SK-N-SH (cell line): ENCODE data around the gene ELL3.

Experiments
- POLR2AphosphoS5 ChIP-seq: IDR thresholded peaks from 2 replicates; pipeline ENCODE4 v1.6.1; 2012; ENCODE audit warnings: low read depth, low read length
- TF ChIP-seq, protein P1 (sequence below): fragments of 200-600 bp; sonication (generic); IDR thresholded peaks from 2 replicates; pipeline ENCODE4 v1.6.1; 2017; ENCODE audit warnings: antibody characterized with exemption, mild to moderate bottlenecking, moderate library complexity
- TF ChIP-seq, protein P2 (sequence below): IDR thresholded peaks from 2 replicates; pipeline ENCODE4 v1.6.1; 2012; ENCODE audit warnings: mild to moderate bottlenecking, low read depth, low read length, moderate library complexity

DNA sequence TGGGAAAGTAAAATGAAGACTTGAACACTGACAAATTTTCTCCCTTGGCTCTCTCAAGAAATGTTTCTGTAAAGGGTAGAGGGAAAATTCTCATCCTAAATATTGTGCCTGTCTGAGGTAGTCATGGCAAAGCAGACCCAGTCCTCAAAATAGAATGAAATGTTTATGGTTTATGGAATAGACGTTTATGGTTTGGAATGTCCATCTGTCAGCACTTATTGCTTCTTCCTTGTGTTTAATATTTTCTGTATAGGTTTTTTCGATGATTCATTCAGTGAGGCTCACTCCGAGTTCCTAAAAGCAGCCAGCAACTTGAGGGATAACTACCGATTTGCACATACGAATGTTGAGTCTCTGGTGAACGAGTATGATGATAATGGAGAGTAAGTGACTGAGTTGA lies 13.9 kb downstream of the ELL3 start:
- TF ChIP-seq, protein P1, sequence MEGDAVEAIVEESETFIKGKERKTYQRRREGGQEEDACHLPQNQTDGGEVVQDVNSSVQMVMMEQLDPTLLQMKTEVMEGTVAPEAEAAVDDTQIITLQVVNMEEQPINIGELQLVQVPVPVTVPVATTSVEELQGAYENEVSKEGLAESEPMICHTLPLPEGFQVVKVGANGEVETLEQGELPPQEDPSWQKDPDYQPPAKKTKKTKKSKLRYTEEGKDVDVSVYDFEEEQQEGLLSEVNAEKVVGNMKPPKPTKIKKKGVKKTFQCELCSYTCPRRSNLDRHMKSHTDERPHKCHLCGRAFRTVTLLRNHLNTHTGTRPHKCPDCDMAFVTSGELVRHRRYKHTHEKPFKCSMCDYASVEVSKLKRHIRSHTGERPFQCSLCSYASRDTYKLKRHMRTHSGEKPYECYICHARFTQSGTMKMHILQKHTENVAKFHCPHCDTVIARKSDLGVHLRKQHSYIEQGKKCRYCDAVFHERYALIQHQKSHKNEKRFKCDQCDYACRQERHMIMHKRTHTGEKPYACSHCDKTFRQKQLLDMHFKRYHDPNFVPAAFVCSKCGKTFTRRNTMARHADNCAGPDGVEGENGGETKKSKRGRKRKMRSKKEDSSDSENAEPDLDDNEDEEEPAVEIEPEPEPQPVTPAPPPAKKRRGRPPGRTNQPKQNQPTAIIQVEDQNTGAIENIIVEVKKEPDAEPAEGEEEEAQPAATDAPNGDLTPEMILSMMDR, result no peak
- TF ChIP-seq, protein P2, sequence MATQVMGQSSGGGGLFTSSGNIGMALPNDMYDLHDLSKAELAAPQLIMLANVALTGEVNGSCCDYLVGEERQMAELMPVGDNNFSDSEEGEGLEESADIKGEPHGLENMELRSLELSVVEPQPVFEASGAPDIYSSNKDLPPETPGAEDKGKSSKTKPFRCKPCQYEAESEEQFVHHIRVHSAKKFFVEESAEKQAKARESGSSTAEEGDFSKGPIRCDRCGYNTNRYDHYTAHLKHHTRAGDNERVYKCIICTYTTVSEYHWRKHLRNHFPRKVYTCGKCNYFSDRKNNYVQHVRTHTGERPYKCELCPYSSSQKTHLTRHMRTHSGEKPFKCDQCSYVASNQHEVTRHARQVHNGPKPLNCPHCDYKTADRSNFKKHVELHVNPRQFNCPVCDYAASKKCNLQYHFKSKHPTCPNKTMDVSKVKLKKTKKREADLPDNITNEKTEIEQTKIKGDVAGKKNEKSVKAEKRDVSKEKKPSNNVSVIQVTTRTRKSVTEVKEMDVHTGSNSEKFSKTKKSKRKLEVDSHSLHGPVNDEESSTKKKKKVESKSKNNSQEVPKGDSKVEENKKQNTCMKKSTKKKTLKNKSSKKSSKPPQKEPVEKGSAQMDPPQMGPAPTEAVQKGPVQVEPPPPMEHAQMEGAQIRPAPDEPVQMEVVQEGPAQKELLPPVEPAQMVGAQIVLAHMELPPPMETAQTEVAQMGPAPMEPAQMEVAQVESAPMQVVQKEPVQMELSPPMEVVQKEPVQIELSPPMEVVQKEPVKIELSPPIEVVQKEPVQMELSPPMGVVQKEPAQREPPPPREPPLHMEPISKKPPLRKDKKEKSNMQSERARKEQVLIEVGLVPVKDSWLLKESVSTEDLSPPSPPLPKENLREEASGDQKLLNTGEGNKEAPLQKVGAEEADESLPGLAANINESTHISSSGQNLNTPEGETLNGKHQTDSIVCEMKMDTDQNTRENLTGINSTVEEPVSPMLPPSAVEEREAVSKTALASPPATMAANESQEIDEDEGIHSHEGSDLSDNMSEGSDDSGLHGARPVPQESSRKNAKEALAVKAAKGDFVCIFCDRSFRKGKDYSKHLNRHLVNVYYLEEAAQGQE, result no peak
- TF ChIP-seq POLR2AphosphoS5, result no peak
